ENCODE measurements around the gene PSG3.
"Not testable (repeated sequence)": the region's sequence is repeated elsewhere in the genome, so short reads cannot be mapped to it uniquely, and the experiment has no call there.

PSG3 gene

GRCh38 chr19:42693760-42694350, 46.4 kb downstream of the PSG3 start:
- no peak for DNase-seq

GRCh38 chr19:42683917-42684513, 56.3 kb downstream of the PSG3 start:
- no peak for DNase-seq

- DNase-seq, result not testable (repeated sequence)
Observed at GRCh38 chr19:42676326-42676725, 64.0 kb downstream of the PSG3 start.

GRCh38 chr19:42674549-42674948, 65.7 kb downstream of the PSG3 start:
- DNase-seq, result not testable (repeated sequence)

All from NCI-H1436 treated with DMSO at 0.1 percent for 48 hours (cell line).